Measurements from ENCODE around the gene FBXL20. TPM values are rescaled to one million over a fixed set of nuclear protein-coding genes. Genes with fewer than 3 reads are reported as not detected.

The FBXL20 gene
- total and polyA plus RNA-seq, 9 of the 15 experiments (the other 6 are each of a cell fraction or from before 2014, with no cell fraction given), result 1.8 to 15.1 (median 5.6) TPM

GRCh38 chr17:39443326-39443725, 41.9 kb upstream of the FBXL20 start:
- in situ Hi-C loops (cut with MboI), result no loop called here
- peaks cover 20% of the 10 kb centered on the region for H3K79me2 ChIP-seq (ENCODE audit: control insufficient read depth, insufficient read depth, low read length)
- FAIRE-seq (no peak), DNase-seq (ENCODE audit: extremely low read depth in 1 of 4, low spot score in 3 of 4) (no peak), ATAC-seq (no peak)
- CTCF ChIA-PET (ENCODE audit: low intra/inter-chr PET ratio), result no interaction called here
- intact Hi-C loops (cut with micrococcal nuclease), result no loop called here
- no peak overlapping the region for H3K4me2 ChIP-seq (ENCODE audit: insufficient read depth, low read length)
- TF ChIP-seq C11orf30 (IDR thresholded peaks at IDR 0.05; ENCODE audit: low read depth), result peak; percentile 51
- no peak for TF ChIP-seq ZNF444 (CRISPR knock-in tag; IDR thresholded peaks at IDR 0.05)
- TF ChIP-seq ZNF316 (IDR thresholded peaks at IDR 0.05), result peak; percentile 62
- no peak for TF ChIP-seq ZSCAN32 (CRISPR knock-in tag; IDR thresholded peaks at IDR 0.05)
- peak; percentile 32 for TF ChIP-seq MAFF (IDR thresholded peaks at IDR 0.05; ENCODE audit: low read length)
- TF ChIP-seq BRF2 (IDR thresholded peaks at IDR 0.05; ENCODE audit: borderline replicate concordance, insufficient read depth, insufficient read length), result no peak
- TF ChIP-seq NR0B1 (IDR thresholded peaks at IDR 0.05; ENCODE audit: partially characterized antibody), result no peak
- H3K27me3 ChIP-seq (ENCODE audit: control insufficient read depth in 2 of 2, insufficient read depth in 2 of 2, low read length in 2 of 2), result no peaks in the 10 kb centered on the region
- H3K36me3 ChIP-seq (ENCODE audit: control insufficient read depth, insufficient read depth, low read length), result peaks cover 86% of the 10 kb centered on the region
- H3K4me3 ChIP-seq, result no peak overlapping the region
- no peaks in the 10 kb centered on the region for H4K20me1 ChIP-seq (replicated peaks; ENCODE audit: control insufficient read depth, insufficient read depth, low read length)
- H3K9ac ChIP-seq (ENCODE audit: insufficient read depth in 1 of 2, low read depth in 2 of 2, low read length in 2 of 2), result no peak overlapping the region
- no peak overlapping the region for H3K27ac ChIP-seq (ENCODE audit: extremely low read depth, low read depth, low read length)
- POLR2A ChIA-PET, result interaction anchor here (0.6 kb wide), 1 partner anchor 8 kb away, joined by 3 read pairs; the partner anchor contains the start of gene MED1
- BruUV-seq (replicated peaks), result no TSS peak
- H3K9me3 ChIP-seq (replicated peaks; ENCODE audit: control insufficient read depth, insufficient read depth, low read depth, low read length), result no peaks in the 10 kb centered on the region
- H3K4me1 ChIP-seq (replicated peaks in 1 of 2; ENCODE audit: control insufficient read depth in 2 of 2, insufficient read depth in 2 of 2, low read length in 2 of 2), result no peaks in the 10 kb centered on the region
- H2AFZ ChIP-seq (ENCODE audit: low read depth, low read length), result no peak overlapping the region
- H3K9me1 ChIP-seq (ENCODE audit: control insufficient read depth, insufficient read depth, low read length), result no peaks in the 10 kb centered on the region
